T-helper 17 cell (primary cell): ENCODE data around the gene PRKAB1. TPM values are rescaled to one million over a fixed set of nuclear protein-coding genes. Genes with fewer than 3 reads are reported as not detected.
"Not testable (repeated sequence)": the region's sequence is repeated elsewhere in the genome, so short reads cannot be mapped to it uniquely, and the experiment has no call there.

Experiments
- ATAC-seq: fragments of 150-1000 bp; cut with Tn5 transposase; 2 replicates; pipeline ENCODE4 v1.10.0; 2021; ENCODE audit warnings: mild to moderate bottlenecking, moderate library complexity
- DNase-seq, 3 donors: peaks; one replicate each; pipeline versions ENCODE4 v3.0.0 to v3.0.0-alpha.2; 2020 to 2021
- H3K9me3 ChIP-seq: one replicate; pipeline ENCODE4 v1.7.0; 2013; ENCODE audit warnings: low read length, mild to moderate bottlenecking; ENCODE audit not compliant: control insufficient read depth, poor library complexity, severe bottlenecking
- H3K27ac Mint-ChIP-seq: one replicate; pipeline ENCODE4 v1.8.0; 2022; ENCODE audit warnings: mild to moderate bottlenecking, moderate library complexity, mixed read lengths
- H3K27me3 Mint-ChIP-seq: one replicate; pipeline ENCODE4 v1.8.0; 2022; ENCODE audit warnings: mixed read lengths
- H3K36me3 Mint-ChIP-seq: one replicate; pipeline ENCODE4 v1.8.0; 2022; ENCODE audit warnings: low read depth, mixed read lengths
- H3K4me1 Mint-ChIP-seq: one replicate; pipeline ENCODE4 v1.8.0; 2022; ENCODE audit warnings: mild to moderate bottlenecking, mixed read lengths
- H3K4me3 Mint-ChIP-seq: one replicate; pipeline ENCODE4 v1.8.0; 2022; ENCODE audit warnings: mild to moderate bottlenecking, moderate library complexity, mixed read lengths
- total RNA-seq, 4 donors: library from RNA in 2 of 4; stranded (reverse) in 2 of 4; gene quantifications; one replicate each; pipeline ENCODE4 v1.2.3 and lab custom pipeline; 2022 to 2026

The PRKAB1 gene, protein sequence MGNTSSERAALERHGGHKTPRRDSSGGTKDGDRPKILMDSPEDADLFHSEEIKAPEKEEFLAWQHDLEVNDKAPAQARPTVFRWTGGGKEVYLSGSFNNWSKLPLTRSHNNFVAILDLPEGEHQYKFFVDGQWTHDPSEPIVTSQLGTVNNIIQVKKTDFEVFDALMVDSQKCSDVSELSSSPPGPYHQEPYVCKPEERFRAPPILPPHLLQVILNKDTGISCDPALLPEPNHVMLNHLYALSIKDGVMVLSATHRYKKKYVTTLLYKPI
- total RNA-seq (10 to 100 TPM; 20.4 to 28.2 TPM), total RNA-seq (lab: John Stamatoyannopoulos, UW) (22.5 to 41.1 reads per million in 2 donors)

DNA sequence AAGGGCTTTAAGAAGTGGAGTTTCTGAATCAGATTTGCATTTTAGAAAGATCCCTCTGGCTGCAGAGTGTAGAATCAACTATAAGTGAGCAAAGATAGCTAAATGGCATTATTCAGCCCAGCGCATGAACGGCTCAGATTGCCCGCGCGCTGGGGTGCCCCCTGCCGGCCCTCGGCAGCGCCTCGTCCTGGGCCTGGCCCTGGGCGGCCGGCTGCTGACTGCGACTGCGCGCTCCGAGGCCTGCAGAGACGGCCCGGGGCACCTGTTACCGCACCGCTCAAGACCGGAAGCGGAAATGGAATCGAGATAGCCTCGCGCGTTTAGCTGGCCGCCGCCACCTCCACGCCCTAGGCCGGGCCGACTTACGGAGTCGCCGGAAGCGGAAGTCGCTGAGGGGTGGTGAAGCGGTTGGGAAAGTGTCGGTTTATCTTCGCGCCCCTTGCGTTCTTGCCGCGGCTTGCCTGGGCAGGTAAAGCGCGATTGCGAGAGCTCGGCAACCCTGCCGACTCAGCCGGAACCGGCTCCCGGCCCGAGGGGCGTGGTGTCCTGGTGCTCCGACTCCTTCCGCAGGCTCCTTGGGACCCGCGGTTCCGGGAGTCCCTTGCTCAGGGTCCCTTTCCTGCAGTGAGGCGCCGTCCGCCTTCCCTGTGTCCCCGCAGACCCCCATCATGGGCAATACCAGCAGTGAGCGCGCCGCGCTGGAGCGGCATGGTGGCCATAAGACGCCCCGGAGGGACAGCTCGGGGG lies at the start of gene PRKAB1:
TSS of gene PRKAB1 (plus strand) at position 557 of the 747 bp plus-strand sequence. CDS start at position 669, 112 bp downstream.
- no peaks in the 10 kb centered on the region for H3K9me3 ChIP-seq
- peak within 1 kb of the TSS; percentile 89 for H3K4me3 Mint-ChIP-seq
- DNase-seq (peak; percentile 90 to 93 (median 92)), ATAC-seq (peak; percentile 91)
- H3K36me3 Mint-ChIP-seq: peaks cover 4% of the 10 kb centered on the region
- no peaks in the 10 kb centered on the region for H3K27me3 Mint-ChIP-seq
- peak within 1 kb of the TSS; percentile 91 for H3K27ac Mint-ChIP-seq
- H3K4me1 Mint-ChIP-seq: peaks cover 36% of the 10 kb centered on the region

DNA sequence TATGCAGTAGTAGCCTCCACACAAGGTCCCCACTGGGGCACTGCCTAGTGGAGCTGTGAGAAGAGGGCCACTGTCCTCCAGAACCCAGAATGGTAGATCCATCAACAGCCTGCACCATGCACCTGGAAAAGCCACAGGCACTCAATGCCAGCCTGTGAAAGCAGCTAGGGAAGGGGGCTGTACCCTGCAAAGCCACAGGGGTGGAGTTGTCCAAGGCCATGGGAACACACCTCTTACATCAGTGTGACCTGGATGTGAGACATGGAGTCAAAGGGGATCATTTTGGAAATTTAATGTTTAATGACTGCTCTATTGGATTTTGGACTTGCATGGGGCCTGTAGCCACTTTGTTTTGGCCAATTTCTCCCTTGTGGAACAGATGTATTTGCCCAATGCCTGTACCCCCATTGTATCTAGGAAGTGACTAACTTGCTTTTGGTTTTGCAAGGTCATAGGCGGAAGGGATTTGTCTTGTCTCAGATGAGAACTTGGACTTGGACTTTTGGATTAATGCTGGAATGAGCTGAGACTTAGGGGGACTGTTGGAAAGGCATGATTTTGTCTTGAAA lies 49.5 kb upstream of the PRKAB1 start:
- H3K36me3 Mint-ChIP-seq, H3K9me3 ChIP-seq, ATAC-seq, H3K4me3 Mint-ChIP-seq, H3K27ac Mint-ChIP-seq, H3K4me1 Mint-ChIP-seq, DNase-seq: not testable (repeated sequence)
- H3K27me3 Mint-ChIP-seq: peaks cover 60% of the 10 kb centered on the region

DNA sequence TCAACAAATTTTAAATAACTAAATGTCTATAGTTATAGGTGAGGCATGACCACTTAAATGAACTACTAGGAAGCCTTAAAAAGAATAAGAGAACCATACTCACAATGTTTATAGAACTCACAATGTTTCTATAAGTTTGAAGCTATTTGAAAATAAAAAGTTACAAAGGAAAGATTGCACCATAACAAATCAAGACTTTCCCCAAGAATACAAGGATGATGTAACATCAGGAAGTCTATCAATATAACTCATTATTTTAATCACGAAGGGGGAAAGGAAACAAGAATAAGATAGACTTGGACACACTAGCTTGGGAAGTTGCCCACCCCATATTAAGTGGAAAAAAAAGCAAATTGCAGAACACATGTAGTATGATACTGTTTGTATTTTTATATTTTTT lies 47.4 kb upstream of the PRKAB1 start:
- Mint-ChIP-seq H3K4me1 (no peaks in the 10 kb centered on the region), H3K36me3 (peaks cover 2% of the 10 kb centered on the region), H3K27me3 (peaks cover 61% of the 10 kb centered on the region), H3K27ac (no peak overlapping the region), H3K4me3 (no peak overlapping the region)
- no peaks in the 10 kb centered on the region for H3K9me3 ChIP-seq
- ATAC-seq: no peak
- DNase-seq: no peak

DNA sequence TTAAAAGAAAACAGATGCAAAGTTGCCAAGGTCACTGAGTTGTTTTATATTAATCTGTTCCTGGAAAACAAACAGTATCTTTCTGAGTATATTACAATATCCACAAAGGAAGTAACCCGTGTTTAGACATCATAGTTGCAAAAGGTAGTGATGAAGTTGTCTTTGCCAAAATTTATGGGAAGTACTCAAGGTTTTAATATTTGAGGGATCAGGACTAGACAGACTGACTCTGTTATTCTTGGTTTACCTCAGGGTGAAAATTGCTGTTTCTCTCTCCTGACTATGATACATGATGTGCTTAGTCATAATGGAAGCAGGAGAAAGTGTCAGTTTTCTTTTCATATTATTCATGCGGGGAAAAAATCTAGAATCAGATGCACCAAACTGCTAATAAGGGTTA lies 46.1 kb upstream of the PRKAB1 start:
- H3K9me3 ChIP-seq: no peaks in the 10 kb centered on the region
- no peak overlapping the region for H3K27ac Mint-ChIP-seq
- ATAC-seq (no peak), DNase-seq (no peak)
- peaks cover 61% of the 10 kb centered on the region for H3K27me3 Mint-ChIP-seq
- peaks cover 2% of the 10 kb centered on the region for H3K36me3 Mint-ChIP-seq
- H3K4me3 Mint-ChIP-seq: no peak overlapping the region
- no peaks in the 10 kb centered on the region for H3K4me1 Mint-ChIP-seq

DNA sequence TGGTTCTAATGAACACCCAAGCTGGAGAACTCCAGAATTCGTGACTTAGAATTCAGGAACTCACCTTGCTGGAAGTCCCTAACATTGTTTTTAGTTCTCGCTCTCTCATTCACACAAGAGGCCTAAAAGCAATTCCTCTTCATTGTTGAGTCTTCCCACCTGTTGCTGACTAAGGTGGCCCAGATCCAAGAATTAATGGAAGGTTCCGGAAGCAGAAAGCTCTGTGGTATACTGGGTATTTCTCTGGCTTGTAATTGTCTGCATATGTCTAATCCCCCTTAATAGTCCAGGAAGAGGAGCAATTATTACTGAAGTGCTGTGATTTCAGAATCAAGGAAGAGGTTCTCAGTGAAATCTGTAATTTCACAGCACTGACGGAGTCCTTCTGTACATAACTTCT lies 43.0 kb upstream of the PRKAB1 start:
- Mint-ChIP-seq H3K36me3 (no peaks in the 10 kb centered on the region), H3K4me1 (no peaks in the 10 kb centered on the region), H3K27ac (no peak overlapping the region), H3K4me3 (no peak overlapping the region), H3K27me3 (peaks cover 55% of the 10 kb centered on the region)
- ATAC-seq (no peak), DNase-seq (no peak)
- H3K9me3 ChIP-seq: no peaks in the 10 kb centered on the region

DNA sequence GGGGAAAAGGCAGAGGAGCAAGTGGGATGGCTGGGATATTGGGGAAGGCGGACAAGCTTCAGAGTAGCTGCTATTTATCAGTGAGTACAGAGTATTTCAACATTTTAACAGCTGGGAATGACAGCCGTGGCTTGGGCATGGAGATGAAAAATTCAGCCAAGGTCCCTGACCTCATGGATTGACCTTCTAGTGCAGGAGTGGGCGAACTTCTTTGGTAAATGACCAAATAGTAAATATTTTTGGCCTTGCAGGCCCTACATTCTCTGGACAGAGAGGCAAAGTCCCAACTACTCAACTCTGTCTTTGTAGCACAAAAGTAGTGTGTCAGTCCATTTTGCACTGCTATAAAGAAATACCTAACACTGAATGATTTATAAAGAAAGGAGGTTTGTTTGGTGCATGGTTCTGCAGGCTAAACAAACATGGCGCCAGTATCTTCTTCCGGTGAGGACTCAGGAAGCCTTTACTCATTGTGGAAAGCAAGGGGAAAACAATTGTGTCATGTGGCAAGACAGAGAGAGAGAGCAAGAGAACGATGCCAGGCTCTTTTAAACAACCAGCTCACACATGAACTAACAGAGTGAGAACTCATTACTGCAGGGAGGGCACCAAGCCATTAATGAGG lies 40.8 kb upstream of the PRKAB1 start:
- Mint-ChIP-seq H3K36me3 (no peaks in the 10 kb centered on the region), H3K27me3 (peaks cover 59% of the 10 kb centered on the region), H3K27ac (no peak overlapping the region), H3K4me1 (no peaks in the 10 kb centered on the region), H3K4me3 (no peak overlapping the region)
- DNase-seq (no peak), ATAC-seq (no peak)
- H3K9me3 ChIP-seq: no peaks in the 10 kb centered on the region

DNA sequence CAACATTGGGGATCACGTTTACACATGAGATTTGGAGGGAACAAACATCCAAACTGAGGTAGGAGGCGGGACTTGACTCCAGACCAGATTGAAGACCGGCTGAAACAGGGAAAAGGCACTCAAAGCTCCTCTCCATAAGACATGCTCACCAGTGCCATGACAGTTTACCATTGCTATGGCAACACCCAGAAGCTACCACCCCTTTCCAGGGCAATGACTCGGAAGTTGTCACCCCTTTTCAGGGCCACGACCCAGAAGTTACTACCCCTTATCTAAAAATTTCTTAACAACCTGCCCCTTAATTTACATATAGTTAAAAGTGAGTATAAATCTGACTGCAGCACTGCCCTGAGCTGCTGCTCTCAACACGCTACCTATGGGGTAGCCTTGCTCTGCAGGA lies 40.2 kb upstream of the PRKAB1 start:
- ATAC-seq: no peak
- no peaks in the 10 kb centered on the region for H3K4me1 Mint-ChIP-seq

DNA sequence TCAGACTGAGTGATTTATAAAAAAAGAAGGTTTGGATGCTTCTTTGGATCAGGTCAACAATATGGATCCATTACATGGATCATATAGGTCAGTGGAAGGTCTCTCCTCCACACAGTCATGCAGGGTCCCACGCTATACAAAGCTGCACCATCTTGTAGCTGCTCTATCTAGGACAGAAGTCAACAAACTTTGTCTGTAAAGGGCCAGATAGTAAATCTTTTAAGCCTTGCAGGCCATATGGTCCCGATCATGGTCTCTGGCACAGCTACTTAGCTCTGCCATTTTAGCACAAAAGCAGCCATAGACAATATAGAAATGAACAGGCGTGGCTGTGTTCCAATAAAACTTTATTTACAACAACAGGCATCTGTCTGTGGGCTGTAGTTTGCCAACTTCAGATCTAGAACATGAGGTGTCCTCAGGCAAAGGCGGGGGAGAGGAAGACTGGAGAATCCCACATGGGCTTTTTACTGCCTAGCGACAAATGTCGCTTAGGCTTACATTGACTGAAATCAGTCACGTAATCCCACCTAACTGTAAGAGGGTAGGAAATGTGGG lies 37.6 kb upstream of the PRKAB1 start:
- no peaks in the 10 kb centered on the region for H3K9me3 ChIP-seq
- DNase-seq (no peak), ATAC-seq (no peak)
- H3K4me1 Mint-ChIP-seq: no peaks in the 10 kb centered on the region
- H3K36me3 Mint-ChIP-seq: no peaks in the 10 kb centered on the region
- H3K4me3 Mint-ChIP-seq: no peak overlapping the region
- peaks cover 50% of the 10 kb centered on the region for H3K27me3 Mint-ChIP-seq
- no peak overlapping the region for H3K27ac Mint-ChIP-seq

More for the DNA sequence above, 40.2 kb upstream of the PRKAB1 start:
- H3K27me3 Mint-ChIP-seq: peaks cover 57% of the 10 kb centered on the region
- no peaks in the 10 kb centered on the region for H3K9me3 ChIP-seq
- H3K27ac Mint-ChIP-seq: no peak overlapping the region
- no peak overlapping the region for H3K4me3 Mint-ChIP-seq
- DNase-seq: no peak
- H3K36me3 Mint-ChIP-seq: no peaks in the 10 kb centered on the region

DNA sequence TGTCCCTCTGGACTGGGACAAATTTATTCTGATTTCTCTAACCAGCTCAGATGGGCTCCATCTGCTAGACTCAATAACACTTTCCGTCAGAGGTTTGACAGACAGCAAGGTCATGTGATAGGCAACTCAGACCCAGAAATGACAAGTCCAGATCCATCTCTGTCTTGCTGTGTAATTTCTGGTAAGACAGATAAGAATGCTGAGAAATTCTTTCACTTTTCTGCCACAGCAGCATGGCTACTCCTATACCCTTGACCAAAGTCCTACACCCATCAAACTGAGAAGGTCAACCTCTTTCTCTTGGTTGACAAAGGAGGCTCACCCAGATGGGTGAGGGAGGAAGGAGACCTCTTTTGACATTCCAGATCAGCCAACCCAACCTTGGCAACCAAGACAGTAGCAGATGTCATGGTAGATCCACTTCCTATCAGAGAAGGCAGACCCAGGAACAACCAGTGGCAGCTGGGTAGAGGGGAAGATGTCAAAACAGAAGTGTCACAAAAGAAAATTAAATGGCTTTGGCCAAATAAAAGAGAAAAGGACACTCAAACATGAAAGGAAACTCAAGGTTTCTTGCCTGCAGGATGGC lies 36.9 kb upstream of the PRKAB1 start:
- H3K4me3 Mint-ChIP-seq: no peak overlapping the region
- no peaks in the 10 kb centered on the region for H3K4me1 Mint-ChIP-seq
- DNase-seq (no peak), ATAC-seq (no peak)
- no peaks in the 10 kb centered on the region for H3K36me3 Mint-ChIP-seq
- peaks cover 53% of the 10 kb centered on the region for H3K27me3 Mint-ChIP-seq
- H3K9me3 ChIP-seq: no peaks in the 10 kb centered on the region
- H3K27ac Mint-ChIP-seq: no peak overlapping the region

DNA sequence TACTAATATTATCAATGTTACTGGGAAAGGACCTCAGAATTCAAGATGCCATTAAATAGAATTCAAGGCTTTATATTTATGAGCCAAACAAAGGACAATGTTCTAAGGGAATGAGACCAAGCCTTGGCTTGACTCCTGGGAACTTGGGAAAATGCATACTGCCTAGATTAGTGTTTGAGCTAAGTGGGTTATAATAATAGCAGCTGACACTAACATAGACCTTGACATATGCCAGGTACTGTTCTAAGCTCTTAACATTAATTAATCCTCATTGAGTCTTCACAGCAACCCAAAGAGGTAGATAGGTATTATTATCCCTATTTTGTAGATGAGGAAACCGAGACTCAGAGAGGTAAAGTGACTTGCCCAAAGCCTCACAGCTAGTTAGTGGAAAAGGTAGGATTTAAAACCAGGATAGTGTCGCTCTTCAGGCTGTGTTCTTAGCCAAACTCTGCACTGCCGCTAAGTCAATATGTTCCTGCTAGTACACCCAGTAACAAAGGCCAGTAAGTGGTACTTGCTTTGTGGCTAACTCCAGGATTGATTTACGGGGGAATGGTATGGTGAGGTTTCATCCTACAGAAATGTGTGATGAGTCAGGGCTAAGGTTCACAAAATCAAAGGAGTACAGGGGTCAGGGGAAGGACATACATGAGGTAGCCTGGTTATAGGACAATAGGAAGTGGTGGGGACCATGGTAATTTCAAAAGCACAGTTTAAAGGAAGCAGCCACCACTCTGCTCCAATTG lies 35.8 kb upstream of the PRKAB1 start:
- H3K4me3 Mint-ChIP-seq: no peak overlapping the region
- H3K4me1 Mint-ChIP-seq: no peaks in the 10 kb centered on the region
- no peak overlapping the region for H3K27ac Mint-ChIP-seq
- H3K36me3 Mint-ChIP-seq: no peaks in the 10 kb centered on the region
- no peak for ATAC-seq
- H3K9me3 ChIP-seq: no peaks in the 10 kb centered on the region
- peaks cover 55% of the 10 kb centered on the region for H3K27me3 Mint-ChIP-seq
- DNase-seq: no peak

DNA sequence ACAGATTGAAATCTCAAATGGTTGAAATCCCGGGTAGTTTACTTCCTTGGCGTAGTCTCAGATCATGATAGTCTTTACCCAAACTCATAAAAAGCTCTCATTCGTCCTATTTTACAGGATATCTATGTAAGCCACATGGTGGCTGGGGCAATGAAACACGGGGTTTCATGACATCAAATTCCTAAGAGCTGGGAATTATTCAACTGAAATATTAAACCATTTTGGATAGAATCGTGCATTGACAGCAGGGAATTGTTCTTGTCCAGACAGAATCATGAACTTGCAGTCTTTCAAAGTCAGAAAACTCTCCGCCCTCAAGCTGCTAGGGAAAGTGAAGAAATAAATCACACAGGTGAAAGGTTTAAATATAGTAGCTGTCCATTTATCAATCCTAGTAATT lies 33.2 kb upstream of the PRKAB1 start:
- peaks cover 65% of the 10 kb centered on the region for H3K27me3 Mint-ChIP-seq
- ATAC-seq (no peak), DNase-seq (no peak)
- H3K9me3 ChIP-seq: no peaks in the 10 kb centered on the region
- H3K27ac Mint-ChIP-seq: no peak overlapping the region
- H3K4me1 Mint-ChIP-seq: no peaks in the 10 kb centered on the region
- H3K36me3 Mint-ChIP-seq: no peaks in the 10 kb centered on the region
- no peak overlapping the region for H3K4me3 Mint-ChIP-seq

DNA sequence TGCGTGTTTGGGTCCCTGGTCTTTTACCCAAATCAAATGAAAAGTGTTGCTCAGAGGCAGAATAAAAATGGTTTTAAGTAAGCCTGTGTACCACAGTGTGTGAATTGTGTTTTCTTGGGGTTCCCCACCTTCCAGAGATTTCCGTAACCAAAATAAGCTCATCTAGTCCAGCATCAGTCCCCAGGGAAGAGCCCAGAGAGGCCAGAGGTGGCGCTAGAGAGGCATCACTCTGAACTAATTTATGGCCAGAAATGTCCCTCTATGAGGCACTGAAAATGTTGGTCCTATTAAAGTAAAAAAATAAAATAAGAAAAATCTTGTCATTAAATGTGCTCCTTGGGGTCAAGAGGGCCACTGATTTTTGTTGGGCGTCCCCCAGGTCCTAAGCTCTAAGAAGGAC lies 24.9 kb upstream of the PRKAB1 start:
- Mint-ChIP-seq H3K4me1 (peaks cover 3% of the 10 kb centered on the region), H3K4me3 (no peak overlapping the region), H3K27me3 (peaks cover 52% of the 10 kb centered on the region), H3K36me3 (no peaks in the 10 kb centered on the region), H3K27ac (no peak overlapping the region)
- ATAC-seq (no peak), DNase-seq (no peak)
- no peaks in the 10 kb centered on the region for H3K9me3 ChIP-seq
